HFFc6 (cell line): ENCODE measurements around the gene KRTAP10-9. TPM values are rescaled to one million over a fixed set of nuclear protein-coding genes. Genes with fewer than 3 reads are reported as not detected.
"Not testable (repeated sequence)": the region's sequence is repeated elsewhere in the genome, so short reads cannot be mapped to it uniquely, and the experiment has no call there.

ENCODE experiments used
- DNase-seq: peaks from one replicate; pipeline ENCODE4 v3.0.0-alpha.2; 2018
- H3K27ac Mint-ChIP-seq: 2 replicates; pipeline ENCODE4 v1.8.0; 2020; ENCODE audit warnings: mild to moderate bottlenecking, mixed read lengths
- H3K27me3 Mint-ChIP-seq: 2 replicates; pipeline ENCODE4 v1.8.0; 2021; ENCODE audit warnings: mild to moderate bottlenecking, moderate library complexity, mixed read lengths; ENCODE audit not compliant: insufficient read depth
- H3K36me3 Mint-ChIP-seq: 2 replicates; pipeline ENCODE4 v1.8.0; 2021; ENCODE audit warnings: low read depth, mixed read lengths
- H3K4me1 Mint-ChIP-seq: 2 replicates; pipeline ENCODE4 v1.8.0; 2020; ENCODE audit warnings: low read depth, mixed read lengths
- H3K4me3 Mint-ChIP-seq: 2 replicates; pipeline ENCODE4 v1.8.0; 2020; ENCODE audit warnings: mild to moderate bottlenecking, moderate library complexity, mixed read lengths
- H3K9me3 Mint-ChIP-seq: 2 replicates; pipeline ENCODE4 v1.8.0; 2020; ENCODE audit warnings: mild to moderate bottlenecking, mixed read lengths
- CTCF ChIP-seq: fragments of 200-600 bp; sonication (generic); IDR thresholded peaks from 2 replicates; pipeline ENCODE4 v1.5.0; 2021; ENCODE audit warnings: antibody characterized with exemption, mild to moderate bottlenecking
- total RNA-seq, 6 experiments: library from RNA; stranded (reverse); fragmentation: NEBNext Ultra II Directional; extraction: Animal tissue kit (Norgen Biotek cat#: 25700); gene quantifications; 2 replicates in 1 of 6; 3 replicates in 5 of 6; pipeline ENCODE4 v1.2.3, GENCODE V29; 2021

The KRTAP10-9 gene
- total RNA-seq, 6 experiments from 2014 or later, result not detected

- no peak for DNase-seq
- Mint-ChIP-seq H3K27ac (no peak overlapping the region), H3K36me3 (no peaks in the 10 kb centered on the region; the same call in 1 of the 2 replicates), H3K4me3 (no peak overlapping the region), H3K4me1 (peaks cover 9% of the 10 kb centered on the region; the same call in 1 of the 2 replicates), H3K27me3 (peaks cover 5% of the 10 kb centered on the region), H3K9me3 (peaks cover 15% of the 10 kb centered on the region)
- no peak for TF ChIP-seq CTCF
Observed at GRCh38 chr21:44589094-44589493, 37.8 kb upstream of the KRTAP10-9 start.

GRCh38 chr21:44589586-44590305 is 37.1 kb upstream of the KRTAP10-9 start:
- no peak for DNase-seq
- peaks cover 7% of the 10 kb centered on the region for H3K27me3 Mint-ChIP-seq
- no peak overlapping the region for H3K27ac Mint-ChIP-seq
- no peaks in the 10 kb centered on the region; the same call in 1 of the 2 replicates for H3K36me3 Mint-ChIP-seq
- no peak for TF ChIP-seq CTCF
- peaks cover 15% of the 10 kb centered on the region for H3K9me3 Mint-ChIP-seq
- H3K4me3 Mint-ChIP-seq, result no peak overlapping the region
- peaks cover 9% of the 10 kb centered on the region; the same call in 1 of the 2 replicates for H3K4me1 Mint-ChIP-seq

GRCh38 chr21:44590311-44590721 is 36.6 kb upstream of the KRTAP10-9 start:
- Mint-ChIP-seq H3K27ac (no peak overlapping the region), H3K4me1 (peaks cover 9% of the 10 kb centered on the region; the same call in 1 of the 2 replicates), H3K36me3 (no peaks in the 10 kb centered on the region; the same call in 1 of the 2 replicates), H3K9me3 (peaks cover 13% of the 10 kb centered on the region), H3K4me3 (no peak overlapping the region), H3K27me3 (peaks cover 9% of the 10 kb centered on the region)
- no peak for DNase-seq
- no peak for TF ChIP-seq CTCF

GRCh38 chr21:44590897-44591800 is 35.7 kb upstream of the KRTAP10-9 start:
- H3K4me3 Mint-ChIP-seq, H3K9me3 Mint-ChIP-seq, H3K27ac Mint-ChIP-seq, DNase-seq, H3K4me1 Mint-ChIP-seq, H3K36me3 Mint-ChIP-seq: not testable (repeated sequence)
- peaks cover 10% of the 10 kb centered on the region for H3K27me3 Mint-ChIP-seq

- not testable (repeated sequence) for H3K4me1 Mint-ChIP-seq, H3K27ac Mint-ChIP-seq, DNase-seq, H3K36me3 Mint-ChIP-seq, H3K27me3 Mint-ChIP-seq, H3K9me3 Mint-ChIP-seq, H3K4me3 Mint-ChIP-seq
Observed at GRCh38 chr21:44591801-44592130, 35.1 kb upstream of the KRTAP10-9 start.

GRCh38 chr21:44592446-44593311 is 34.2 kb upstream of the KRTAP10-9 start, which contains the start of gene KRTAP10-6:
Gene KRTAP10-6 (minus strand): TSS chr21:44592505. CDS start chr21:44592484, 21 bp downstream.
- H3K27ac Mint-ChIP-seq, result no peak within 1 kb of the TSS
- H3K9me3 Mint-ChIP-seq, result peaks cover 5% of the 10 kb centered on the region; the same call in 1 of the 2 replicates
- DNase-seq, result no peak
- H3K36me3 Mint-ChIP-seq, result no peaks in the 10 kb centered on the region
- peaks cover 8% of the 10 kb centered on the region for H3K27me3 Mint-ChIP-seq
- peaks cover 9% of the 10 kb centered on the region; the same call in 1 of the 2 replicates for H3K4me1 Mint-ChIP-seq
- no peak for TF ChIP-seq CTCF
- H3K4me3 Mint-ChIP-seq, result no peak within 1 kb of the TSS
